ENCODE results near the gene CTSZ. TPM values are rescaled to one million over a fixed set of nuclear protein-coding genes. Genes with fewer than 3 reads are reported as not detected.
A peak's percentile ranks its signal among the peaks of the same experiment; 100 is the strongest.

Gene CTSZ
- total and polyA plus RNA-seq, 5 donors from 2014 or later, result 1.8 to 26.6 (median 3.2) TPM

GRCh38 chr20:59016795-59017492 lies 9.9 kb upstream of the CTSZ start:
- Mint-ChIP-seq H3K9me3 (no peaks in the 10 kb centered on the region), H3K27me3 (peaks cover 4% of the 10 kb centered on the region), H3K27ac (peak overlapping the region; percentile 20 to 62 (median 55)), H3K36me3 (peaks cover 14% of the 10 kb centered on the region), H3K4me3 (peak overlapping the region in 3 of 4 donors; percentile 12 to 36 (median 13)), H3K4me1 (peaks cover 11 to 42% (median 33%) of the 10 kb centered on the region in 4 donors)
- peaks cover 24% of the 10 kb centered on the region for H3K4me1 ChIP-seq (ENCODE audit: control insufficient read depth, insufficient read depth, low read length, poor library complexity, severe bottlenecking)
- DNase-seq (peak in 1 of 3 donors; percentile 50), ATAC-seq (ENCODE audit: low read depth in 2 of 2) (peak; percentile 44 to 50)
- no peaks in the 10 kb centered on the region for H3K36me3 ChIP-seq (ENCODE audit: control insufficient read depth, insufficient read depth, low read length)
- no peaks in the 10 kb centered on the region for H3K9me3 ChIP-seq (ENCODE audit: control insufficient read depth in 2 of 2, low read length in 2 of 2)
- no peaks in the 10 kb centered on the region for H3K27me3 ChIP-seq (ENCODE audit: control insufficient read depth, insufficient read depth, low read length)
- H3K4me3 ChIP-seq (ENCODE audit: low read depth, low read length), result no peak overlapping the region
- H3K27ac ChIP-seq (ENCODE audit: insufficient read depth, low read length, poor library complexity, severe bottlenecking), result no peak overlapping the region

- Histone ChIP-seq H3K9me3 (ENCODE audit: control insufficient read depth in 2 of 2, low read length in 2 of 2) (no peaks in the 10 kb centered on the region), H3K27me3 (ENCODE audit: control insufficient read depth, insufficient read depth, low read length) (no peaks in the 10 kb centered on the region), H3K4me3 (ENCODE audit: low read depth, low read length) (no peak overlapping the region), H3K27ac (ENCODE audit: insufficient read depth, low read length, poor library complexity, severe bottlenecking) (no peak overlapping the region), H3K36me3 (ENCODE audit: control insufficient read depth, insufficient read depth, low read length) (no peaks in the 10 kb centered on the region), H3K4me1 (ENCODE audit: control insufficient read depth, insufficient read depth, low read length, poor library complexity, severe bottlenecking) (peaks cover 24% of the 10 kb centered on the region)
- peaks cover 10% of the 10 kb centered on the region for H3K36me3 Mint-ChIP-seq
- H3K4me3 Mint-ChIP-seq, result peak overlapping the region in 2 of 4 donors; percentile 17 to 55
- ATAC-seq (ENCODE audit: low read depth in 2 of 2), result no peak
- H3K27me3 Mint-ChIP-seq, result peaks cover 4% of the 10 kb centered on the region
- peaks cover 11 to 49% (median 40%) of the 10 kb centered on the region in 4 donors for H3K4me1 Mint-ChIP-seq
- no peak for DNase-seq
- H3K9me3 Mint-ChIP-seq, result no peaks in the 10 kb centered on the region
- peak overlapping the region; percentile 60 to 73 (median 62) for H3K27ac Mint-ChIP-seq
Observed at GRCh38 chr20:59015812-59016711, 9.0 kb upstream of the CTSZ start.

- Mint-ChIP-seq H3K4me3 (no peak overlapping the region), H3K36me3 (peaks cover 5% of the 10 kb centered on the region), H3K27me3 (peaks cover 4% of the 10 kb centered on the region), H3K9me3 (no peaks in the 10 kb centered on the region), H3K4me1 (peaks cover 11 to 50% (median 38%) of the 10 kb centered on the region in 4 donors), H3K27ac (no peak overlapping the region)
- no peaks in the 10 kb centered on the region for H3K9me3 ChIP-seq (ENCODE audit: control insufficient read depth in 2 of 2, low read length in 2 of 2)
- H3K27ac ChIP-seq (ENCODE audit: insufficient read depth, low read length, poor library complexity, severe bottlenecking), result no peak overlapping the region
- no peak overlapping the region for H3K4me3 ChIP-seq (ENCODE audit: low read depth, low read length)
- H3K27me3 ChIP-seq (ENCODE audit: control insufficient read depth, insufficient read depth, low read length), result no peaks in the 10 kb centered on the region
- H3K36me3 ChIP-seq (ENCODE audit: control insufficient read depth, insufficient read depth, low read length), result no peaks in the 10 kb centered on the region
- no peak for ATAC-seq (ENCODE audit: low read depth in 2 of 2)
- DNase-seq, result no peak
- H3K4me1 ChIP-seq (ENCODE audit: control insufficient read depth, insufficient read depth, low read length, poor library complexity, severe bottlenecking), result peaks cover 24% of the 10 kb centered on the region
Observed at GRCh38 chr20:59015411-59015810, 8.4 kb upstream of the CTSZ start.

- Histone ChIP-seq H3K36me3 (ENCODE audit: control insufficient read depth, insufficient read depth, low read length) (no peaks in the 10 kb centered on the region), H3K9me3 (ENCODE audit: control insufficient read depth in 2 of 2, low read length in 2 of 2) (no peaks in the 10 kb centered on the region), H3K27ac (ENCODE audit: insufficient read depth, low read length, poor library complexity, severe bottlenecking) (no peak overlapping the region), H3K4me3 (ENCODE audit: low read depth, low read length) (no peak overlapping the region), H3K4me1 (ENCODE audit: control insufficient read depth, insufficient read depth, low read length, poor library complexity, severe bottlenecking) (peaks cover 24% of the 10 kb centered on the region), H3K27me3 (ENCODE audit: control insufficient read depth, insufficient read depth, low read length) (no peaks in the 10 kb centered on the region)
- DNase-seq, result no peak
- Mint-ChIP-seq H3K4me1 (peaks cover 11 to 53% (median 38%) of the 10 kb centered on the region in 4 donors), H3K9me3 (no peaks in the 10 kb centered on the region), H3K27ac (no peak overlapping the region), H3K36me3 (peaks cover 5% of the 10 kb centered on the region), H3K4me3 (no peak overlapping the region), H3K27me3 (peaks cover 4% of the 10 kb centered on the region)
- ATAC-seq (ENCODE audit: low read depth in 2 of 2), result no peak
Observed at GRCh38 chr20:59014680-59015389, 7.8 kb upstream of the CTSZ start.

- H3K9me3 ChIP-seq (ENCODE audit: control insufficient read depth in 2 of 2, low read length in 2 of 2), result no peaks in the 10 kb centered on the region
- H3K36me3 ChIP-seq (ENCODE audit: control insufficient read depth, insufficient read depth, low read length), result no peaks in the 10 kb centered on the region
- no peak overlapping the region for H3K27ac ChIP-seq (ENCODE audit: insufficient read depth, low read length, poor library complexity, severe bottlenecking)
- Mint-ChIP-seq H3K9me3 (no peaks in the 10 kb centered on the region), H3K4me3 (peak overlapping the region in 1 of 4 donors; percentile 42), H3K27ac (no peak overlapping the region), H3K27me3 (peaks cover 4% of the 10 kb centered on the region), H3K36me3 (peaks cover 5% of the 10 kb centered on the region), H3K4me1 (peaks cover 11 to 54% (median 38%) of the 10 kb centered on the region in 4 donors)
- no peaks in the 10 kb centered on the region for H3K27me3 ChIP-seq (ENCODE audit: control insufficient read depth, insufficient read depth, low read length)
- DNase-seq (peak in 2 of 3 donors; percentile 12 to 61), ATAC-seq (ENCODE audit: low read depth in 2 of 2) (peak in 1 of 2 donors; percentile 51)
- H3K4me3 ChIP-seq (ENCODE audit: low read depth, low read length), result no peak overlapping the region
- H3K4me1 ChIP-seq (ENCODE audit: control insufficient read depth, insufficient read depth, low read length, poor library complexity, severe bottlenecking), result peaks cover 24% of the 10 kb centered on the region
Observed at GRCh38 chr20:59013959-59014608, 7.0 kb upstream of the CTSZ start.

- H3K36me3 Mint-ChIP-seq, result peaks cover 5% of the 10 kb centered on the region
- peaks cover 4% of the 10 kb centered on the region for H3K27me3 Mint-ChIP-seq
- ATAC-seq (ENCODE audit: low read depth in 2 of 2) (no peak), DNase-seq (no peak)
- no peaks in the 10 kb centered on the region for H3K27me3 ChIP-seq (ENCODE audit: control insufficient read depth, insufficient read depth, low read length)
- no peak overlapping the region for H3K27ac ChIP-seq (ENCODE audit: insufficient read depth, low read length, poor library complexity, severe bottlenecking)
- H3K9me3 ChIP-seq (ENCODE audit: control insufficient read depth in 2 of 2, low read length in 2 of 2), result no peaks in the 10 kb centered on the region
- H3K4me1 ChIP-seq (ENCODE audit: control insufficient read depth, insufficient read depth, low read length, poor library complexity, severe bottlenecking), result peaks cover 24% of the 10 kb centered on the region
- peak overlapping the region in 2 of 3 donors; percentile 31 to 34 for H3K27ac Mint-ChIP-seq
- H3K4me3 Mint-ChIP-seq, result peak overlapping the region in 2 of 4 donors; percentile 28 to 42
- H3K4me3 ChIP-seq (ENCODE audit: low read depth, low read length), result no peak overlapping the region
- no peaks in the 10 kb centered on the region for H3K9me3 Mint-ChIP-seq
- H3K4me1 Mint-ChIP-seq, result peaks cover 11 to 52% (median 38%) of the 10 kb centered on the region in 4 donors
- H3K36me3 ChIP-seq (ENCODE audit: control insufficient read depth, insufficient read depth, low read length), result no peaks in the 10 kb centered on the region
Observed at GRCh38 chr20:59013031-59013951, 6.2 kb upstream of the CTSZ start.
